Left lung (tissue), 10 donors: ENCODE results near the gene HIVEP3. TPM values are rescaled to one million over a fixed set of nuclear protein-coding genes. Genes with fewer than 3 reads are reported as not detected.

Experiments
- ATAC-seq: fragments of 200-7000 bp; cut with Tn5 transposase; one replicate; pipeline ENCODE4 v1.9.1; 2020; ENCODE audit warnings: moderate library complexity
- DNase-seq, 4 donors: peaks; one replicate each; pipeline ENCODE4 v3.0.0-alpha.2; 2013 to 2020
- H3K27ac ChIP-seq, 2 donors: fragments of 200-600 bp; sonication (generic) in 1 of 2; one replicate each; pipeline versions ENCODE4 v1.5.0 to v1.8.0; 2020 to 2021
- H3K27me3 ChIP-seq, 2 donors: fragments of 200-600 bp; sonication (generic) in 1 of 2; one replicate each; pipeline versions ENCODE4 v1.5.0 to v1.8.0; 2020 to 2021
- H3K36me3 ChIP-seq, 2 donors: fragments of 200-600 bp; sonication (generic) in 1 of 2; one replicate each; pipeline versions ENCODE4 v1.5.0 to v1.8.0; 2020 to 2021
- H3K4me1 ChIP-seq, 2 donors: fragments of 200-600 bp; one replicate each; pipeline ENCODE4 v1.8.0; 2021
- H3K4me3 ChIP-seq, 2 donors: fragments of 200-600 bp; sonication (generic) in 1 of 2; one replicate each; pipeline versions ENCODE4 v1.5.0 to v1.8.0; 2020 to 2021; ENCODE audit warnings: mild to moderate bottlenecking in 1 of 2
- H3K9me3 ChIP-seq, 2 donors: fragments of 200-600 bp; sonication (generic) in 1 of 2; one replicate each; pipeline versions ENCODE4 v1.5.0 to v1.8.0; 2020 to 2021
- CTCF ChIP-seq, 2 donors: fragments of 200-600 bp; sonication (generic) in 1 of 2; IDR thresholded peaks; one replicate each; pipeline versions ENCODE4 v1.5.0 to v1.8.0; 2021; ENCODE audit warnings: antibody characterized with exemption in 2 of 2
- intact Hi-C, 2 donors: fragments of 100-400 bp; cut with DNase I; formaldehyde crosslinking; loops; one replicate each; pipeline versions ENCODE4 v1.11.2 to v1.14.2; 2022
- polyA plus RNA-seq, 6 donors: library from polyadenylated mRNA; unstranded; fragments of 120-200 nt; gene quantifications; one replicate each; pipeline ENCODE4 v1.2.1, GENCODE V29; 2013; ENCODE audit not compliant: insufficient read length in 6 of 6
- total RNA-seq, 2 donors: library from RNA; stranded (reverse); fragmentation: NEBNext Ultra II Directional; extraction: Animal tissue kit (Norgen Biotek cat#: 25700); gene quantifications; one replicate each; pipeline ENCODE4 v1.2.1, GENCODE V29; 2021
- donor health status: DM: no; HTN: yes; CAD: no.
- donor health status: DM: no; HTN: no; CAD: no.

Gene HIVEP3
- total and polyA plus RNA-seq, 8 donors = 6.0 to 15.6 (median 7.4) TPM

- Histone ChIP-seq H3K9me3 (no peaks in the 10 kb centered on the region), H3K36me3 (no peaks in the 10 kb centered on the region), H3K4me3 (no peak overlapping the region), H3K27me3 (no peaks in the 10 kb centered on the region), H3K27ac (peak overlapping the region in 1 of 2 donors; percentile 66), H3K4me1 (peaks cover 0 to 28% of the 10 kb centered on the region in 2 donors)
- no peak for DNase-seq
- no peak for TF ChIP-seq CTCF (IDR thresholded peaks at IDR 0.05)
- intact Hi-C loops = no loop called here
- ATAC-seq = no peak
These were observed 203.9 kb downstream of the HIVEP3 start for GRCh38 chr1:41714638-41715389.

- ATAC-seq = peak; percentile 16
- no peak for DNase-seq
- H3K9me3 ChIP-seq = no peaks in the 10 kb centered on the region
- no peak for TF ChIP-seq CTCF (IDR thresholded peaks at IDR 0.05)
- intact Hi-C loops = no loop called here
- no peaks in the 10 kb centered on the region for H3K27me3 ChIP-seq
- no peak overlapping the region for H3K27ac ChIP-seq
- H3K36me3 ChIP-seq = no peaks in the 10 kb centered on the region
- no peak overlapping the region for H3K4me3 ChIP-seq
- H3K4me1 ChIP-seq = peaks cover 0 to 36% of the 10 kb centered on the region in 2 donors
These were observed 205.0 kb downstream of the HIVEP3 start for GRCh38 chr1:41713557-41714327.

GRCh38 chr1:41713141-41713540, 205.6 kb downstream of the HIVEP3 start:
- TF ChIP-seq CTCF (IDR thresholded peaks at IDR 0.05) = no peak
- no peaks in the 10 kb centered on the region for H3K27me3 ChIP-seq
- no peak overlapping the region for H3K4me3 ChIP-seq
- H3K36me3 ChIP-seq = no peaks in the 10 kb centered on the region
- no peaks in the 10 kb centered on the region for H3K9me3 ChIP-seq
- H3K27ac ChIP-seq = no peak overlapping the region
- DNase-seq (no peak), ATAC-seq (no peak)
- intact Hi-C loops = no loop called here
- peaks cover 0 to 37% of the 10 kb centered on the region in 2 donors for H3K4me1 ChIP-seq

- DNase-seq = no peak
These were observed 206.0 kb downstream of the HIVEP3 start for GRCh38 chr1:41712695-41713094.

More at GRCh38 chr1:41712695-41713094, 206.0 kb downstream of the HIVEP3 start:
- Histone ChIP-seq H3K36me3 (no peaks in the 10 kb centered on the region), H3K4me3 (no peak overlapping the region), H3K4me1 (peaks cover 0 to 37% of the 10 kb centered on the region in 2 donors), H3K27ac (no peak overlapping the region), H3K9me3 (no peaks in the 10 kb centered on the region), H3K27me3 (no peaks in the 10 kb centered on the region)
- intact Hi-C loops = no loop called here
- no peak for ATAC-seq
- TF ChIP-seq CTCF (IDR thresholded peaks at IDR 0.05) = no peak
